MM.1S (cell line): ENCODE data around the gene IPCEF1.

Experiments
- EZH2 ChIP-seq: fragments of 300-600 bp; sonication (generic); optimal IDR thresholded peaks from 2 replicates; pipeline ENCODE3; 2017; ENCODE audit warnings: low read depth, mild to moderate bottlenecking, antibody characterized with exemption, low read length, mixed read lengths
- EZH2phosphoT487 ChIP-seq: fragments of 300-600 bp; sonication (generic); IDR thresholded peaks from 2 replicates; pipeline ENCODE4 v1.6.1; 2018; ENCODE audit warnings: antibody characterized with exemption, low read length
- TF ChIP-seq, protein P1 (sequence below): fragments of 300-600 bp; sonication (generic); IDR thresholded peaks from 2 replicates; pipeline ENCODE4 v1.5.1; 2016; ENCODE audit warnings: antibody characterized with exemption, low read length, mixed read lengths

DNA sequence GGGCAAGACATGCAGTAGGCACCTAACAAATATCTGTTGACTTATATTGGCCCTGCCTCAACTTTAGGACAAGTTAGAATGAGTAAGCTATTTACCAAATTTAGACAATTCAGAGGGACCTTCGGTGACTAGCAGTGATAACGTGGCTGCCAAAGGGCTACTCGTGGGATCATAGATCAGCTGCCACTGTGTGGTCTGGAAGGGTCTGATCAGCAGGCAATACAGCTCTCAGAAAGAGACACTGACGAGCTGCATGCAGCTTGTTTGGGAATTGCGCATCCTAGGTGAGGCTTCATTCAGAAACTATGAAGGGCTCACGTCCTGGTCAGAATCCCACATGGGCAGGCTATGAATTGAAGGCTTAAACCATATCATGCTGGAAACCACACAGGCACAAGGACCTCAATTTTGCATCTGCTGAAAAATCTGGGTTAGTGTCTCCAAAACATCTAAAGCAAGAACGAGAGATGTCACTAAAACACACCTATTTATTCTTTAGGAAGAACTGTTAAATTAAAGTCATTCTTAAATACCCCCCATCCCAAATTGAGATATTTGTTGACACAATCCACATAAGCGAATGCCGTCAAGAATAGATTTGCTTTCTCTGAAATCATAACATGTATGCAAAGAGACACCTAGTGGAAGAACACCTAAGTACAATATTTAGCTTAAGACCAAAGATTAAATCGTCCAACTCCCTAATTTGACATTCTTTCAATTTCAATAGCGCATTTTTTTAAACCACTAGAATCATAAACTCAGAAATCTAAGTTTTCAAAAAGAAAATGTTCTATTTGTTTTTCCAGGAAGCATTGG is 79.6 kb downstream of the IPCEF1 start:
- TF ChIP-seq, protein P1, sequence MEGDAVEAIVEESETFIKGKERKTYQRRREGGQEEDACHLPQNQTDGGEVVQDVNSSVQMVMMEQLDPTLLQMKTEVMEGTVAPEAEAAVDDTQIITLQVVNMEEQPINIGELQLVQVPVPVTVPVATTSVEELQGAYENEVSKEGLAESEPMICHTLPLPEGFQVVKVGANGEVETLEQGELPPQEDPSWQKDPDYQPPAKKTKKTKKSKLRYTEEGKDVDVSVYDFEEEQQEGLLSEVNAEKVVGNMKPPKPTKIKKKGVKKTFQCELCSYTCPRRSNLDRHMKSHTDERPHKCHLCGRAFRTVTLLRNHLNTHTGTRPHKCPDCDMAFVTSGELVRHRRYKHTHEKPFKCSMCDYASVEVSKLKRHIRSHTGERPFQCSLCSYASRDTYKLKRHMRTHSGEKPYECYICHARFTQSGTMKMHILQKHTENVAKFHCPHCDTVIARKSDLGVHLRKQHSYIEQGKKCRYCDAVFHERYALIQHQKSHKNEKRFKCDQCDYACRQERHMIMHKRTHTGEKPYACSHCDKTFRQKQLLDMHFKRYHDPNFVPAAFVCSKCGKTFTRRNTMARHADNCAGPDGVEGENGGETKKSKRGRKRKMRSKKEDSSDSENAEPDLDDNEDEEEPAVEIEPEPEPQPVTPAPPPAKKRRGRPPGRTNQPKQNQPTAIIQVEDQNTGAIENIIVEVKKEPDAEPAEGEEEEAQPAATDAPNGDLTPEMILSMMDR = peak; percentile 34; the same call in 1 of the 2 replicates
- no peak for TF ChIP-seq EZH2
- TF ChIP-seq EZH2phosphoT487 = no peak
